Nephron progenitor cell (in vitro differentiated cells): Measurements from ENCODE around the gene ATP6V0C.
A peak's percentile ranks its signal among the peaks of the same experiment; 100 is the strongest.

Experiments used
- DNase-seq: peaks from one replicate; pipeline ENCODE4 v3.0.0; 2021
- H3K27ac Mint-ChIP-seq: 2 replicates; pipeline ENCODE4 v1.8.0; 2021; ENCODE audit warnings: mild to moderate bottlenecking, moderate library complexity, mixed read lengths
- H3K27me3 Mint-ChIP-seq: 2 replicates; pipeline ENCODE4 v1.8.0; 2021; ENCODE audit warnings: mild to moderate bottlenecking, low read depth, mixed read lengths; ENCODE audit not compliant: poor library complexity
- H3K36me3 Mint-ChIP-seq: 2 replicates; pipeline ENCODE4 v1.8.0; 2021; ENCODE audit warnings: low read depth, mixed read lengths
- H3K4me1 Mint-ChIP-seq: 2 replicates; pipeline ENCODE4 v1.8.0; 2021; ENCODE audit warnings: mixed read lengths
- H3K4me3 Mint-ChIP-seq: 2 replicates; pipeline ENCODE4 v1.8.0; 2021; ENCODE audit warnings: mild to moderate bottlenecking, moderate library complexity, mixed read lengths
- H3K9me3 Mint-ChIP-seq: 2 replicates; pipeline ENCODE4 v1.8.0; 2021; ENCODE audit warnings: mild to moderate bottlenecking, moderate library complexity, mixed read lengths
- CTCF ChIP-seq: fragments of 200-600 bp; sonication (generic); IDR thresholded peaks from 2 replicates; pipeline ENCODE4 v1.5.0; 2021; ENCODE audit warnings: antibody characterized with exemption

The ATP6V0C gene

GRCh38 chr16:2493605-2494004, 20.1 kb upstream of the ATP6V0C start:
- Mint-ChIP-seq H3K4me3 (no peak overlapping the region), H3K36me3 (peaks cover 6% of the 10 kb centered on the region), H3K27ac (no peak overlapping the region), H3K9me3 (no peaks in the 10 kb centered on the region), H3K27me3 (no peaks in the 10 kb centered on the region), H3K4me1 (peaks cover 27% of the 10 kb centered on the region)
- TF ChIP-seq CTCF, result no peak
- no peak for DNase-seq

GRCh38 chr16:2494616-2495015, 19.1 kb upstream of the ATP6V0C start:
- H3K27me3 Mint-ChIP-seq, result peaks cover 3% of the 10 kb centered on the region
- no peak overlapping the region for H3K4me3 Mint-ChIP-seq
- no peak for TF ChIP-seq CTCF
- H3K27ac Mint-ChIP-seq, result no peak overlapping the region
- peaks cover 6% of the 10 kb centered on the region for H3K36me3 Mint-ChIP-seq
- peaks cover 27% of the 10 kb centered on the region for H3K4me1 Mint-ChIP-seq
- H3K9me3 Mint-ChIP-seq, result no peaks in the 10 kb centered on the region
- DNase-seq, result no peak

- Mint-ChIP-seq H3K4me1 (peaks cover 27% of the 10 kb centered on the region), H3K27me3 (peaks cover 3% of the 10 kb centered on the region), H3K27ac (no peak overlapping the region), H3K4me3 (no peak overlapping the region), H3K9me3 (no peaks in the 10 kb centered on the region), H3K36me3 (peaks cover 6% of the 10 kb centered on the region)
- TF ChIP-seq CTCF, result no peak
- no peak for DNase-seq
Observed at GRCh38 chr16:2495041-2495440, 18.7 kb upstream of the ATP6V0C start.

- TF ChIP-seq CTCF, result no peak
- H3K36me3 Mint-ChIP-seq, result peaks cover 6% of the 10 kb centered on the region
Observed at GRCh38 chr16:2496223-2497115, 17.3 kb upstream of the ATP6V0C start.

GRCh38 chr16:2497116-2497630, 16.6 kb upstream of the ATP6V0C start:
- Mint-ChIP-seq H3K9me3 (no peaks in the 10 kb centered on the region), H3K4me1 (peaks cover 22% of the 10 kb centered on the region), H3K4me3 (no peak overlapping the region), H3K27me3 (peaks cover 3% of the 10 kb centered on the region), H3K27ac (peak overlapping the region; percentile 88), H3K36me3 (peaks cover 6% of the 10 kb centered on the region)
- DNase-seq, result peak; percentile 56
- TF ChIP-seq CTCF, result no peak

More at GRCh38 chr16:2496223-2497115, 17.3 kb upstream of the ATP6V0C start:
- no peak overlapping the region for H3K4me3 Mint-ChIP-seq
- H3K27me3 Mint-ChIP-seq, result peaks cover 3% of the 10 kb centered on the region
- peaks cover 16% of the 10 kb centered on the region for H3K4me1 Mint-ChIP-seq
- H3K9me3 Mint-ChIP-seq, result no peaks in the 10 kb centered on the region
- DNase-seq, result no peak
- no peak overlapping the region for H3K27ac Mint-ChIP-seq
